Measurements from ENCODE around the gene RNF220. TPM values are rescaled to one million over a fixed set of nuclear protein-coding genes. Genes with fewer than 3 reads are reported as not detected.
A peak's percentile ranks its signal among the peaks of the same experiment; 100 is the strongest.

RNF220 gene
- total RNA-seq, 6 experiments from 2014 or later, result 19.2 to 57.9 (median 23.0) TPM

DNA sequence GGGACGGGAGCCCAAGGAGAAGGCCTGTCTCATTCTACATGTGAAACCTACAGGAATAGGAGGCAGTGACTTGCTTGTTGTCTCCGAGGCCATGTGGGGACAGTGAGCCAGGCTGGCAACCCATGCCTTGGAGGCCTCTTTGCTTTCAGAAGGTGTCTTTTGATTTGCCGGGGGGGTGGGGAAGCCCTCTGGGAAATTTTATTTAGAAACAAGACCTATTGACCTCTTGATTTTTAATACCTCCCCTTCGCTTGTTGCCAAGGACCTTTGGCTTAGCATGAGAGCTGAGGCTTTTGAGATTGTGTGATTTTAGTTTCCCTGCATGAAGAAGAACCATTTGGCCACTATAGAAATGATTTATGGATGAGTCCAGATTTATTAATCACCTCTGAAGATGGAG, 273.6 kb downstream of the RNF220 start:
- no peaks in the 10 kb centered on the region for H3K9me3 ChIP-seq
- TF ChIP-seq, protein P1, sequence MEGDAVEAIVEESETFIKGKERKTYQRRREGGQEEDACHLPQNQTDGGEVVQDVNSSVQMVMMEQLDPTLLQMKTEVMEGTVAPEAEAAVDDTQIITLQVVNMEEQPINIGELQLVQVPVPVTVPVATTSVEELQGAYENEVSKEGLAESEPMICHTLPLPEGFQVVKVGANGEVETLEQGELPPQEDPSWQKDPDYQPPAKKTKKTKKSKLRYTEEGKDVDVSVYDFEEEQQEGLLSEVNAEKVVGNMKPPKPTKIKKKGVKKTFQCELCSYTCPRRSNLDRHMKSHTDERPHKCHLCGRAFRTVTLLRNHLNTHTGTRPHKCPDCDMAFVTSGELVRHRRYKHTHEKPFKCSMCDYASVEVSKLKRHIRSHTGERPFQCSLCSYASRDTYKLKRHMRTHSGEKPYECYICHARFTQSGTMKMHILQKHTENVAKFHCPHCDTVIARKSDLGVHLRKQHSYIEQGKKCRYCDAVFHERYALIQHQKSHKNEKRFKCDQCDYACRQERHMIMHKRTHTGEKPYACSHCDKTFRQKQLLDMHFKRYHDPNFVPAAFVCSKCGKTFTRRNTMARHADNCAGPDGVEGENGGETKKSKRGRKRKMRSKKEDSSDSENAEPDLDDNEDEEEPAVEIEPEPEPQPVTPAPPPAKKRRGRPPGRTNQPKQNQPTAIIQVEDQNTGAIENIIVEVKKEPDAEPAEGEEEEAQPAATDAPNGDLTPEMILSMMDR (IDR thresholded peaks at IDR 0.05), result no peak
- peak; percentile 24 for TF ChIP-seq POLR2A (IDR thresholded peaks at IDR 0.05)
- H3K4me1 ChIP-seq, result peaks cover 0 to 79% (median 37%) of the 10 kb centered on the region in 4 donors
- ATAC-seq (peak in 1 of 4 donors; percentile 1), DNase-seq (peak in 2 of 3 donors; percentile 58 to 79)
- no peak overlapping the region for H3K4me3 ChIP-seq
- peak overlapping the region; percentile 74 to 97 (median 94) for H3K27ac ChIP-seq
- WGBS (ENCODE audit: insufficient coverage, low coverage, low lambda C conversion rate, missing lambda C conversion rate), result 22% methylated on average over 4 of the region's 4 CpGs
- H3K27me3 ChIP-seq, result no peaks in the 10 kb centered on the region
- H3K36me3 ChIP-seq, result no peaks in the 10 kb centered on the region
- intact Hi-C loops (cut with DNase I), result no loop called here

DNA sequence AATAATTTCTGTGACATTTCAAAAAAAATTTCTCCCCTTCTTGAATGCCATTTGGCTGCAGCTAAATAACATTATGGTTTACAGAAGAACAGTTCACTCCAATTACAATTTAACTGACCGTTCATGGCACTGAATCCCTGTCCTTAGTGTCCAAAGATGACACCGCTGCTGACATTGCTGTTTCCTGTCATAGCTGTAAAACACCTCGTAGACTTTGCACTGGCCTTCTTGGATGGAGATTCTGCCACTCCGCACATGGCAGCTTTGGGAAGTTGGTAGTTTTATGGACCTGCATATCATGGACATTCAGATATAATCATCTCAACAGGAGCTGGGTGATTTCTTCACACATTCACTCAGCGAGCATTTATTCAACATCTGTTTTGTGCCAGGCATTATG, 274.4 kb downstream of the RNF220 start:
- ATAC-seq, result peak in 3 of 4 donors; percentile 6 to 38 (median 12)
- Histone ChIP-seq H3K27me3 (no peaks in the 10 kb centered on the region), H3K4me3 (peak overlapping the region in 1 of 3 donors; percentile 1), H3K4me1 (peaks cover 0 to 84% (median 37%) of the 10 kb centered on the region in 4 donors), H3K36me3 (no peaks in the 10 kb centered on the region), H3K9me3 (no peaks in the 10 kb centered on the region), H3K27ac (peak overlapping the region; percentile 60 to 97 (median 94))
- 28% methylated on average over 5 of the region's 5 CpGs for WGBS (ENCODE audit: insufficient coverage, low coverage, low lambda C conversion rate, missing lambda C conversion rate)
- DNase-seq, result peak in 2 of 3 donors; percentile 50 to 83
- TF ChIP-seq, protein P1 (IDR thresholded peaks at IDR 0.05), result no peak
- peak; percentile 35 for TF ChIP-seq POLR2A (IDR thresholded peaks at IDR 0.05)
- intact Hi-C loops (cut with DNase I), result no loop called here

DNA sequence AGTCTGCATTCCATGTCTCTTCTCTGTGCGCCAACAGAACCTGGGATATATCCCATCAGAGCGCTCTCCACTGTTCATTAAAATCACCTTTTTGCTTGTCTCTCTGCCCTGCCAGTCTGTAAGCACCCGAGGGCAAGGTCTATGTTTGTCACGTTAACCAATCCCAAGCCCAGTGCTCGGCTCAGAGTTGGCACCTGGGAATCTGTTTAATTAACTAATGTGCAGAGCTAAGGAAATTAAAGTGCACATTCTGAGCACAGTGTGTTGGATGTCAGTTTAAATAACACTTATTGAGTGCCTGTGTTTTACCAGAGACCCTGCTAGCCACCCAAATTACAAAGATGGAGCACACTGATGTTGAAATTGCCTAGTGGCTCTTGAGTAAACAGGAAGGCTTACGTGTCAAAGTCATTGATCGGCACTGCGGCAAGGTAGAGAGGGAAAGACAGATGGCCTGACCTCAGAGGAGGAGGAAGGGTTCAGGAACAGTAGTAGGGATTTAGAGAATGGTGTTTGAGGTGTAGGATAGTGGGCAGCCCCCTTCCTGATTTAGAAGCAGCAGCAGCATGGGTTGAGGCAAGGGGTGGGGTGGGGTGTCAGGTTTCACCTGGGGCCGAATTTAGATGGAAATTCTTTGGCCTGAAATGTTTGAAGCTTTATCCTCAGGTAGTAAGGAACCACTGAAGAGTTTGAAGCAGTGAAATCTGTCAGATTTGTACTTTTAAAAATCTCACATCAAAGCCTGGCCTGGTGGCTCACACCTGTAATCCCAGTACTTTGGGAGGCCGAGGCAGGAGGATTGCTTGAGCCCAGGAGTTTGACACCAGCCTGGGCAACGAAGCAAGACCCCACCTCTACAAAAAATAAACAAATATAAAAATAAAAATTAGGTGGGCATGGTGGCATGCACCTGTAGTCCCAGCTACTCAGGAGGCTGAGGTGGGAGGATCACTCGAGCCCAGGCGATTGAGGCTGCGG, 277.1 kb downstream of the RNF220 start:
- ATAC-seq, result peak; percentile 71 to 85 (median 78)

DNA sequence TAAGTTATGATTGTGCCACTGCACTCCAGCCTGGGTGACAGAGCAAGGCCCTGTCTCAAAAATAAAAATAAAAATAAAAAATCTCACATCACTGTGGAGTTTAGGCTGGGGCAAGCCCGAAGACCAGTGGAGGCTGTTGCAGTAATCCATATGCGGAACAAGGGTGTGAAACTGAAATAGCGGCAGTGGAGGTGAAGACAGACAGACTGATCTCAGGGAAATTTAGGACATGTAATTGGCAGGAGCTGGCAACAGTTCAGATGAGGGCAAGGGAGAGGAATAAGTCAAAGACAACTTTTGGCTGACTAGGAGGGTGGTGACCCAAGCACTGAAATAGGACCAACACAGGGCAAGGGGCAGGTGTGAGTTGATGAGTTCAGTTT, 277.8 kb downstream of the RNF220 start:
- TF ChIP-seq, protein P1 (IDR thresholded peaks at IDR 0.05), result no peak
- WGBS (ENCODE audit: insufficient coverage, low coverage, low lambda C conversion rate, missing lambda C conversion rate), result 83% methylated on average over 3 of the region's 3 CpGs
- Histone ChIP-seq H3K36me3 (no peaks in the 10 kb centered on the region), H3K9me3 (no peaks in the 10 kb centered on the region), H3K4me3 (no peak overlapping the region), H3K27me3 (no peaks in the 10 kb centered on the region), H3K27ac (peak overlapping the region; percentile 69 to 97 (median 94)), H3K4me1 (peaks cover 0 to 54% (median 20%) of the 10 kb centered on the region in 4 donors)
- intact Hi-C loops (cut with DNase I), result no loop called here
- no peak for DNase-seq
- ATAC-seq, result peak in 3 of 4 donors; percentile 11 to 23 (median 15)

More for the DNA sequence above, 277.1 kb downstream of the RNF220 start:
- Histone ChIP-seq H3K27ac (peak overlapping the region; percentile 74 to 97 (median 94)), H3K27me3 (no peaks in the 10 kb centered on the region), H3K36me3 (no peaks in the 10 kb centered on the region), H3K4me1 (peaks cover 0 to 61% (median 24%) of the 10 kb centered on the region in 4 donors), H3K9me3 (no peaks in the 10 kb centered on the region), H3K4me3 (peak overlapping the region in 2 of 3 donors; percentile 20 to 28)
- TF ChIP-seq, protein P1 (IDR thresholded peaks at IDR 0.05), result no peak
- peak; percentile 81 for TF ChIP-seq POLR2A (IDR thresholded peaks at IDR 0.05)
- 48% methylated on average over 13 of the region's 14 CpGs for WGBS (ENCODE audit: insufficient coverage, low coverage, low lambda C conversion rate, missing lambda C conversion rate)
- intact Hi-C loops (cut with DNase I), result no loop called here
- DNase-seq, result peak; percentile 52 to 82 (median 74)
